Ovary (tissue), 9 donors: ENCODE results near the gene CNOT6. TPM values are rescaled to one million over a fixed set of nuclear protein-coding genes. Genes with fewer than 3 reads are reported as not detected.

ENCODE experiments used
- DNase-seq, 5 donors: peaks; one replicate each; pipeline ENCODE4 v3.0.0-alpha.2; 2019 to 2020
- H3K27ac ChIP-seq, 2 donors: fragments of 200-600 bp; one replicate each; pipeline versions ENCODE4 v1.5.1 to v1.8.0; 2019 to 2022
- H3K27me3 ChIP-seq: fragments of 200-600 bp; one replicate; pipeline ENCODE4 v1.8.0; 2022
- H3K36me3 ChIP-seq: fragments of 200-600 bp; sonication (generic); one replicate; pipeline ENCODE4 v1.5.1; 2019
- H3K4me1 ChIP-seq: one replicate; pipeline ENCODE4 v1.8.1; 2013; ENCODE audit warnings: mild to moderate bottlenecking, moderate library complexity; ENCODE audit not compliant: insufficient read depth
- H3K4me3 ChIP-seq: fragments of 200-600 bp; sonication (generic); one replicate; pipeline ENCODE4 v1.5.1; 2017
- H3K9me3 ChIP-seq, 2 donors: fragments of 200-600 bp in 1 of 2; sonication (generic) in 1 of 2; one replicate each; pipeline versions ENCODE4 v1.5.1 to v1.8.1; 2013 to 2019; ENCODE audit warnings: mild to moderate bottlenecking in 1 of 2, moderate library complexity in 1 of 2
- EP300 ChIP-seq: sonication (generic); formaldehyde crosslinking; IDR thresholded peaks from one replicate; pipeline ENCODE4 v1.6.1; 2017; ENCODE audit warnings: antibody characterized with exemption
- POLR2A ChIP-seq: fragments of 450-650 bp; IDR thresholded peaks from one replicate; pipeline ENCODE4 v1.6.1; 2017; ENCODE audit warnings: antibody characterized with exemption, mild to moderate bottlenecking, moderate library complexity
- WGBS, 3 donors: extraction: QIAGEN DNeasy Blood & Tissue Kit in 1 of 3; methylation state at CpG; one replicate each; pipeline versions ENCODE4 v1.1.5 to v1.1.7; 2013 to 2017; 5-methylcytosine and 5-hydroxymethylcytosine counted together
- intact Hi-C, 4 donors: fragments of 100-400 bp; cut with DNase I; formaldehyde crosslinking; loops; one replicate each; pipeline versions ENCODE4 v1.11.0 to v1.15.1; 2022 to 2023
- polyA plus RNA-seq, 2 donors: library from polyadenylated mRNA; stranded (reverse); fragments of 200-250 nt in 1 of 2; fragments of 350-450 nt in 1 of 2; fragmentation: Illumina TruSeq in 1 of 2; extraction: RNeasy Lipid Tissue Mini Kit (QIAGEN cat#74804) in 1 of 2; gene quantifications; one replicate each; pipeline ENCODE4 v1.2.3, GENCODE V29; 2013 to 2014
- total RNA-seq, 7 donors: library from RNA; depleted of rRNA in 2 of 7; stranded (reverse); fragments of >200 nt in 2 of 7; fragmentation: NEBNext Ultra II Directional in 3 of 7; extraction: Animal tissue kit (Norgen Biotek cat#: 25700) in 3 of 7; gene quantifications; one replicate each; pipeline versions ENCODE4 v1.1.0 to v1.2.4, GENCODE V29; 2016 to 2023
- TF ChIP-seq, protein P1 (sequence below), 3 donors: fragments of 450-650 bp in 2 of 3; fragments of 200-600 bp in 1 of 3; IDR thresholded peaks; one replicate each; pipeline versions ENCODE4 v1.5.1 to v1.8.0; 2016 to 2022; ENCODE audit warnings: antibody characterized with exemption in 3 of 3, mild to moderate bottlenecking in 1 of 3
- donor health status: DM: no; HTN: no; CAD: no; lungs with moderate emphysema.
- donor health status: DM: no; HTN: no; CAD: no.
- donor health status: Bipolar disorder and iron deficiency.
- donor health status: DM: yes; HTN: yes; CAD: no.
- donor health status: DM: no; HTN: no; CAD: no.
- donor health status: DM: yes; HTN: yes; CAD: no.

CNOT6 gene
- total and polyA plus RNA-seq, 9 donors, result 10.3 to 24.9 (median 16.4) TPM

DNA sequence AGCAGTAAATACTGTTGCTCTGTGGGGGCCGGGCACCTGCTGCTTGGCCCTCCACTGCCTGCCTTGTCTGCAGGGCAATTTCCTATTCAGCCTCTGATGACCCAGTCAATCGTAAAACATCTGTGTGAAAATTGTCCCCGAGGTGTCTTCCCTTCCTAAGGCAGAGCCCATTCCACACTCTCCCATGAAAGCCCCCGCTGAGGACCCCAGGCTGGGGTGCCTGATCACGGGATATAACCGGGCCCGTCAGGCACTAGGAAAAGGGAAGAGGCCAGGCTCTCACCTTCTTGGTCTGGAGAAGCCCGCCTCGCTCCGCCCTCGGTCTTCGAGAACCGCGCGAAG, 124.3 kb downstream of the CNOT6 start:
- H3K4me1 ChIP-seq, result no peaks in the 10 kb centered on the region
- H3K27ac ChIP-seq, result no peak overlapping the region
- H3K4me3 ChIP-seq, result no peak overlapping the region
- H3K36me3 ChIP-seq, result no peaks in the 10 kb centered on the region
- 10 to 19% (median 13%) methylated on average over 13 to 15 of the region's 15 CpGs for WGBS, 3 donors
- no peaks in the 10 kb centered on the region for H3K9me3 ChIP-seq
- TF ChIP-seq POLR2A (no peak), EP300 (no peak)
- TF ChIP-seq, protein P1, sequence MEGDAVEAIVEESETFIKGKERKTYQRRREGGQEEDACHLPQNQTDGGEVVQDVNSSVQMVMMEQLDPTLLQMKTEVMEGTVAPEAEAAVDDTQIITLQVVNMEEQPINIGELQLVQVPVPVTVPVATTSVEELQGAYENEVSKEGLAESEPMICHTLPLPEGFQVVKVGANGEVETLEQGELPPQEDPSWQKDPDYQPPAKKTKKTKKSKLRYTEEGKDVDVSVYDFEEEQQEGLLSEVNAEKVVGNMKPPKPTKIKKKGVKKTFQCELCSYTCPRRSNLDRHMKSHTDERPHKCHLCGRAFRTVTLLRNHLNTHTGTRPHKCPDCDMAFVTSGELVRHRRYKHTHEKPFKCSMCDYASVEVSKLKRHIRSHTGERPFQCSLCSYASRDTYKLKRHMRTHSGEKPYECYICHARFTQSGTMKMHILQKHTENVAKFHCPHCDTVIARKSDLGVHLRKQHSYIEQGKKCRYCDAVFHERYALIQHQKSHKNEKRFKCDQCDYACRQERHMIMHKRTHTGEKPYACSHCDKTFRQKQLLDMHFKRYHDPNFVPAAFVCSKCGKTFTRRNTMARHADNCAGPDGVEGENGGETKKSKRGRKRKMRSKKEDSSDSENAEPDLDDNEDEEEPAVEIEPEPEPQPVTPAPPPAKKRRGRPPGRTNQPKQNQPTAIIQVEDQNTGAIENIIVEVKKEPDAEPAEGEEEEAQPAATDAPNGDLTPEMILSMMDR (IDR thresholded peaks at IDR 0.05), result no peak
- no peaks in the 10 kb centered on the region for H3K27me3 ChIP-seq
- intact Hi-C loops, result no loop called here
- DNase-seq, result no peak

DNA sequence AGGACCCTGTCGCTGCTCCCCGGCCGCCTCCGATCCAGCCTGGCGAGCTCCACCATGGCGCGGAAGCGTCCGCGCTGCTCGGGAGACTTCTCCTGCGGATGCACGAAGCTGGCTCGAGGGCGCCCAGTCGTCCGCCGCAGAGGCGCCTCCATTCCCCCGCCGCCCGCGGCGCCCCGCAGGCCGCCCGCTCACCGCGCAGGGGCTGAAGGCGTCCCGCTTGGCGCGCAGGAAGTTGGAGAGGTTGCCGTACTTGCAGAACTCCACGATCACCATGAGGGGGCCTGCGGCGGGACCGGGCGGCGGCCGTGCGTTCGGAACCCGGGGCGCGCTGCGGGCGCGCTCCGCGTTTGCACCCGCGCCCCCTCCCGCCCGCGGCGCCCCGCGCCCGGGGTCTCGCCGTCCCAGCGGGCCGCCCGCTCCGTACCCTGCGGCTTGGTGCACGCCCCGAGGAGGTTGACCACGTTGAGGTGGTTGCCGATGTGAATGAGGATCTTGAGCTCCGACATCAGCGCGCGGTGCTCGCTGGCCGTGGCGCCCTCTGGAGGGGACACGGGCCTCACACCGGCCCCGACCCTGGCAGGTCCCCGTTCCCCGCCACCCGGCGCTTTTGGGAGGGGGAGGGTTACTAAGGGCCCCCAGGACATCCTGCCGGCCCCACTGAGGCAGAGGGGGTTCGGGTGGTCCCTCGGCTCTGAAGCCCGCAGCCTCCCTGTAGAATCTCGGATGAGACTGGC, 124.8 kb downstream of the CNOT6 start:
- H3K4me1 ChIP-seq, result no peaks in the 10 kb centered on the region
- H3K27me3 ChIP-seq, result no peaks in the 10 kb centered on the region
- no peak overlapping the region for H3K4me3 ChIP-seq
- no peaks in the 10 kb centered on the region for H3K9me3 ChIP-seq
- no peak overlapping the region for H3K27ac ChIP-seq
- 9 to 11% (median 10%) methylated on average over 49 to 90 of the region's 90 CpGs for WGBS, 3 donors
- intact Hi-C loops, result no loop called here
- TF ChIP-seq, protein P1 (IDR thresholded peaks at IDR 0.05), result no peak
- TF ChIP-seq EP300 (no peak), POLR2A (no peak)
- DNase-seq, result no peak
- H3K36me3 ChIP-seq, result no peaks in the 10 kb centered on the region

DNA sequence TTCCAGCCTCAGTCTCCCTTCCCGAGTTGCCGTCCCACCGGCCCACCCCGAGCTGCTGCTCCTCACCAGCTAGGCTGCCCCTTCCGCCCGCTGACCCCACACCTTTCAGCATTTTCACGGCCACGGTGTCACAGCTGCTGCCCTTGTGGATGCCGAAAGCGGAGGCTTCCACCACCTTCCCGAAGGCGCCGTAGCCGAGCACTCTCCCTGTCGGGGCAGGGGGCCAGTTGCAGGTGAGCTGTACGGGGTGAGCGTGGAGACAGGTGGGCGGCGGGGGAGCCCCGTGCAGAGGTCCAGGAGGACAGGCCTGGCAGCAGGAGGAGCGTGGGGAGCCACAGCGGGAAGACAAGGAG, 125.4 kb downstream of the CNOT6 start:
- no peaks in the 10 kb centered on the region for H3K27me3 ChIP-seq
- no peak overlapping the region for H3K27ac ChIP-seq
- H3K4me1 ChIP-seq, result no peaks in the 10 kb centered on the region
- no peak overlapping the region for H3K4me3 ChIP-seq
- TF ChIP-seq, protein P1 (IDR thresholded peaks at IDR 0.05), result no peak
- TF ChIP-seq POLR2A, result no peak
- TF ChIP-seq EP300, result no peak
- DNase-seq, result no peak
- 66 to 82% (median 77%) methylated on average over 22 of the region's 22 CpGs for WGBS, 3 donors
- intact Hi-C loops, result no loop called here
- no peaks in the 10 kb centered on the region for H3K36me3 ChIP-seq
- H3K9me3 ChIP-seq, result no peaks in the 10 kb centered on the region

DNA sequence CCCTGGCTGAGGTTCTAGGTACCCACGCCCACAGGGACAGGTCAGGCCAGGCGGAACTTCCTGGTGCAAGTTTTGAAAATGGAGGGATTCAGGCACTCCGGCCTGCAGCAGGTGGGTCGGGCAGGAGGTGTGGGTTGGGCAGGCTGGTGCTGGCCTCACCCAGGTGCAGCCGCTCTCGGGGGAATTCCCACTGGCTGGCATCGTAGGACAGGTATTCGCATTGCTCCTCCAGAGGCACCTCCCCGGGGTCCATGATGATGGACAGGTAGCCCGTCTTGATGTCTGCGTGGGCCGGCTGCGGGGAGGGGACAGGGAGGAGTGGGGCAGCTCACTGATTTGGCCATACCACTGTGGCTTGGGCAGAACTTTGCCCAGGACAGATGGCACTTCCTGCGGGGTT, 125.8 kb downstream of the CNOT6 start:
- no peak overlapping the region for H3K27ac ChIP-seq
- no peak overlapping the region for H3K4me3 ChIP-seq
- H3K4me1 ChIP-seq, result no peaks in the 10 kb centered on the region
- H3K9me3 ChIP-seq, result no peaks in the 10 kb centered on the region
- intact Hi-C loops, result no loop called here
- TF ChIP-seq EP300, result no peak
- no peaks in the 10 kb centered on the region for H3K36me3 ChIP-seq
- WGBS, 3 donors, result 91 to 94% (median 93%) methylated on average over 14 of the region's 14 CpGs
- no peak for DNase-seq
- H3K27me3 ChIP-seq, result no peaks in the 10 kb centered on the region

DNA sequence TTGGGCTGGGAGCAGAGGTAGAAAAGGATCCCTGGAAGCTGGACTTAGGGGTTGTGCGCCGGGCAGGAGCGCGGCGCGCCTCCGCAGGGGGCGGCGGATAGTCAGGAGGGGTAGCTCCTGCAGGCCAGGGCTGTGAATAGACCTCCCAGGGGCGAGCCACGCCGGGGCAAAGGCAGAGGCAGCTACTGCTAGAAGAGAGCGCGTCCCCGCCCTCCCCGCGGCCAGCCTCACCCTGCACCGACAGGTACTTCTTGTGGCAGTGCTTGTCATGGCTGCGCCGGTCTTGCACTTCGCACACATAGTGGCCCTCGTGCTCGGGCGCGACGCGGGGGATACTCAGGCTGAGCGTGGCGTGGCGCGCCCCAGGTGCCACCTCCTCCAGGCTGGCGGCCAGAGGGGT, 127.1 kb downstream of the CNOT6 start:
- intact Hi-C loops, result no loop called here
- H3K4me3 ChIP-seq, result no peak overlapping the region
- WGBS, 3 donors, result 78 to 84% (median 82%) methylated on average over 32 of the region's 32 CpGs
- DNase-seq, result no peak
- H3K9me3 ChIP-seq, result no peaks in the 10 kb centered on the region
- TF ChIP-seq EP300 (no peak), POLR2A (no peak)
- TF ChIP-seq, protein P1 (IDR thresholded peaks at IDR 0.05), result no peak
- no peak overlapping the region for H3K27ac ChIP-seq
- H3K27me3 ChIP-seq, result no peaks in the 10 kb centered on the region
- H3K4me1 ChIP-seq, result no peaks in the 10 kb centered on the region
- no peaks in the 10 kb centered on the region for H3K36me3 ChIP-seq
